ENCODE results near the gene POLDIP2. TPM values are rescaled to one million over a fixed set of nuclear protein-coding genes. Genes with fewer than 3 reads are reported as not detected.

POLDIP2 gene
- total and polyA plus RNA-seq, 12 donors, result 74.2 to 204 (median 175) TPM

GRCh38 chr17:28371245-28372202, 14.2 kb upstream of the POLDIP2 start, which contains the start of gene SARM1:
SARM1 (plus strand) TSS chr17:28371694; CDS start chr17:28372033, 339 bp downstream.
- Histone ChIP-seq H3K9me3 (replicated peaks in 1 of 3) (no peaks in the 10 kb centered on the region), H3K36me3 (replicated peaks in 1 of 2) (no peaks in the 10 kb centered on the region), H3K4me3 (peak within 1 kb of the TSS in 2 of 4 donors; percentile 12 to 76), H3K4me1 (replicated peaks in 1 of 2) (peaks cover 33 to 34% of the 10 kb centered on the region in 2 donors), H3K27me3 (no peaks in the 10 kb centered on the region), H3K27ac (peak within 1 kb of the TSS; percentile 63 to 93 (median 79))
- 0% methylated on average over 43 to 80 of the region's 80 CpGs for WGBS, 4 donors
- intact Hi-C loops (cut with DNase I), result no loop called here
- peak; percentile 89 to 97 (median 95) for DNase-seq
- peak in 1 of 2 donors; percentile 35 for TF ChIP-seq POLR2A (IDR thresholded peaks at IDR 0.05)
- TF ChIP-seq CTCF (IDR thresholded peaks at IDR 0.05), result no peak

GRCh38 chr17:28370744-28371103, 13.4 kb upstream of the POLDIP2 start:
- Histone ChIP-seq H3K4me1 (replicated peaks in 1 of 2) (peaks cover 33 to 34% of the 10 kb centered on the region in 2 donors), H3K4me3 (peak overlapping the region in 1 of 4 donors; percentile 76), H3K9me3 (replicated peaks in 1 of 3) (no peaks in the 10 kb centered on the region), H3K27me3 (no peaks in the 10 kb centered on the region), H3K27ac (peak overlapping the region; percentile 63 to 93 (median 79)), H3K36me3 (replicated peaks in 1 of 2) (no peaks in the 10 kb centered on the region)
- DNase-seq, result no peak
- WGBS, 4 donors, result 65 to 81% (median 78%) methylated on average over 1 of the region's 1 CpG; no CpG with 5 or more reads in 1 of the 4 donors
- no peak for TF ChIP-seq POLR2A (IDR thresholded peaks at IDR 0.05)
- TF ChIP-seq CTCF (IDR thresholded peaks at IDR 0.05), result no peak
- intact Hi-C loops (cut with DNase I), result no loop called here

- H3K4me3 ChIP-seq, result peak within 1 kb of the TSS in 1 of 4 donors; percentile 76
- intact Hi-C loops (cut with DNase I), result no loop called here
Observed at GRCh38 chr17:28370035-28370743, 12.9 kb upstream of the POLDIP2 start, which contains the start of gene VTN. VTN (minus strand) TSS chr17:28370307; CDS start chr17:28370203, 104 bp downstream.

More at GRCh38 chr17:28370035-28370743, 12.9 kb upstream of the POLDIP2 start, which contains the start of gene VTN:
- peak in 2 of 6 experiments; percentile 6 to 20 for TF ChIP-seq CTCF (IDR thresholded peaks at IDR 0.05)
- TF ChIP-seq POLR2A (IDR thresholded peaks at IDR 0.05), result peak in 1 of 2 donors; percentile 63
- Histone ChIP-seq H3K36me3 (replicated peaks in 1 of 2) (no peaks in the 10 kb centered on the region), H3K27me3 (no peaks in the 10 kb centered on the region), H3K4me1 (replicated peaks in 1 of 2) (peaks cover 33 to 34% of the 10 kb centered on the region in 2 donors), H3K9me3 (replicated peaks in 1 of 3) (no peaks in the 10 kb centered on the region), H3K27ac (peak within 1 kb of the TSS; percentile 63 to 93 (median 79))
- DNase-seq, result peak; percentile 72 to 98 (median 94)
- 12 to 20% (median 16%) methylated on average over 5 to 8 of the region's 8 CpGs for WGBS, 4 donors
